ENCODE measurements around the gene F12.

- no peak for TF ChIP-seq EZH2 (IDR thresholded peaks at IDR 0.05; ENCODE audit: insufficient read depth, poor library complexity, severe bottlenecking)
- no peak for TF ChIP-seq EZH2phosphoT487 (IDR thresholded peaks at IDR 0.05; ENCODE audit: insufficient read depth, low read depth)
Observed at GRCh38 chr5:177357146-177357458, 52.3 kb downstream of the F12 start.

Measured in GM23248 (cell line).